Measurements from ENCODE around the gene CSGALNACT2. TPM values are rescaled to one million over a fixed set of nuclear protein-coding genes. Genes with fewer than 3 reads are reported as not detected.

CSGALNACT2 gene
- total and polyA plus RNA-seq, 2 donors (not counting 1 experiment from before 2014, with no cell fraction given), result 10.9 to 24.0 TPM

GRCh38 chr10:43109671-43110249 is 28.5 kb upstream of the CSGALNACT2 start:
- H3K9me3 ChIP-seq (ENCODE audit: control extremely low read depth in 1 of 3, control insufficient read depth in 2 of 3, insufficient read depth in 1 of 3, low read length in 2 of 3), result no peaks in the 10 kb centered on the region
- TF ChIP-seq EZH2 (IDR thresholded peaks at IDR 0.05; ENCODE audit: borderline replicate concordance, insufficient read depth, low read depth, low read length, poor library complexity, severe bottlenecking) (no peak), CTCF (IDR thresholded peaks at IDR 0.05) (no peak)
- no peak overlapping the region for H3K27ac ChIP-seq (ENCODE audit: low read length in 2 of 2)
- peaks cover 12 to 25% of the 10 kb centered on the region in 2 donors for H3K4me1 ChIP-seq (ENCODE audit: control insufficient read depth in 2 of 2, insufficient read depth in 2 of 2, low read length in 2 of 2)
- no peak overlapping the region for H2AFZ ChIP-seq (ENCODE audit: insufficient read depth, low read depth, low read length, poor library complexity, severe bottlenecking)
- WGBS (ENCODE audit: insufficient coverage), result 78% methylated on average over 14 of the region's 20 CpGs
- Mint-ChIP-seq H3K4me1 (peaks cover 15% of the 10 kb centered on the region), H3K9me3 (ENCODE audit: insufficient read depth) (no peaks in the 10 kb centered on the region), H3K27me3 (no peaks in the 10 kb centered on the region), H3K4me3 (no peak overlapping the region), H3K27ac (no peak overlapping the region)
- H3K9ac ChIP-seq (ENCODE audit: low read length), result no peak overlapping the region
- no peak for ATAC-seq (ENCODE audit: low read depth)
- POLR2A ChIA-PET, result no interaction called here
- H4K20me1 ChIP-seq (ENCODE audit: control insufficient read depth, insufficient read depth, low read length, poor library complexity, severe bottlenecking), result no peaks in the 10 kb centered on the region
- intact Hi-C loops (cut with micrococcal nuclease), result loop anchor here (5.0 kb wide), 1 partner anchor 357 kb away; no protein-coding TSS in a partner anchor
- peaks cover 0 to 1% (median 0%) of the 10 kb centered on the region in 4 experiments for H3K27me3 ChIP-seq (replicated peaks in 1 of 4; ENCODE audit: control extremely low read depth in 1 of 4, control insufficient read depth in 3 of 4, insufficient read depth in 4 of 4, low read length in 3 of 4)
- H3K4me3 ChIP-seq (ENCODE audit: control extremely low read depth in 1 of 5, extremely low read depth in 1 of 5, insufficient read depth in 1 of 5, low read depth in 2 of 5, low read length in 4 of 5), result no peak overlapping the region
- no peaks in the 10 kb centered on the region for H3K79me2 ChIP-seq (ENCODE audit: control insufficient read depth, insufficient read depth, low read length)
- CTCF ChIA-PET, result interaction anchor here (0.6 kb wide), 1 partner anchor 328 kb away, joined by 3 read pairs; no protein-coding TSS in a partner anchor
- no peaks in the 10 kb centered on the region for H3K36me3 ChIP-seq (replicated peaks in 1 of 2; ENCODE audit: control extremely low read depth in 1 of 2, control insufficient read depth in 1 of 2, extremely low read depth in 1 of 2, insufficient read depth in 2 of 2, low read length in 1 of 2)
- DNase-seq, result no peak
- H3K4me2 ChIP-seq (replicated peaks; ENCODE audit: low read depth, low read length, poor library complexity, severe bottlenecking), result no peak overlapping the region

- H3K9me3 Mint-ChIP-seq (ENCODE audit: insufficient read depth), result no peaks in the 10 kb centered on the region
- no peak overlapping the region for H3K4me3 Mint-ChIP-seq
- H3K4me3 ChIP-seq (ENCODE audit: control extremely low read depth in 1 of 5, extremely low read depth in 1 of 5, insufficient read depth in 1 of 5, low read depth in 2 of 5, low read length in 4 of 5), result no peak overlapping the region
- 60% methylated on average over 7 of the region's 7 CpGs for WGBS (ENCODE audit: insufficient coverage)
- ChIA-PET POLR2A (no interaction called here), CTCF (interaction anchor here (0.6 kb wide), 1 partner anchor 329 kb away, joined by 3 read pairs; no protein-coding TSS in a partner anchor)
- no peaks in the 10 kb centered on the region for H3K36me3 ChIP-seq (replicated peaks in 1 of 2; ENCODE audit: control extremely low read depth in 1 of 2, control insufficient read depth in 1 of 2, extremely low read depth in 1 of 2, insufficient read depth in 2 of 2, low read length in 1 of 2)
- no peaks in the 10 kb centered on the region for H3K79me2 ChIP-seq (ENCODE audit: control insufficient read depth, insufficient read depth, low read length)
- no peak overlapping the region for H3K27ac ChIP-seq (ENCODE audit: low read length in 2 of 2)
- no peak overlapping the region for H3K9ac ChIP-seq (ENCODE audit: low read length)
- no peaks in the 10 kb centered on the region for H3K27me3 ChIP-seq (replicated peaks in 1 of 4; ENCODE audit: control extremely low read depth in 1 of 4, control insufficient read depth in 3 of 4, insufficient read depth in 4 of 4, low read length in 3 of 4)
- no peak overlapping the region for H2AFZ ChIP-seq (ENCODE audit: insufficient read depth, low read depth, low read length, poor library complexity, severe bottlenecking)
- no peak overlapping the region for H3K4me2 ChIP-seq (replicated peaks; ENCODE audit: low read depth, low read length, poor library complexity, severe bottlenecking)
- ATAC-seq (ENCODE audit: low read depth) (no peak), DNase-seq (no peak)
- TF ChIP-seq CTCF (IDR thresholded peaks at IDR 0.05) (no peak), EZH2 (IDR thresholded peaks at IDR 0.05; ENCODE audit: borderline replicate concordance, insufficient read depth, low read depth, low read length, poor library complexity, severe bottlenecking) (no peak)
- H3K4me1 Mint-ChIP-seq, result peaks cover 10% of the 10 kb centered on the region
- H3K9me3 ChIP-seq (ENCODE audit: control extremely low read depth in 1 of 3, control insufficient read depth in 2 of 3, insufficient read depth in 1 of 3, low read length in 2 of 3), result no peaks in the 10 kb centered on the region
- H4K20me1 ChIP-seq (ENCODE audit: control insufficient read depth, insufficient read depth, low read length, poor library complexity, severe bottlenecking), result no peaks in the 10 kb centered on the region
- H3K4me1 ChIP-seq (ENCODE audit: control insufficient read depth in 2 of 2, insufficient read depth in 2 of 2, low read length in 2 of 2), result peaks cover 10 to 19% of the 10 kb centered on the region in 2 donors
- no peak overlapping the region for H3K27ac Mint-ChIP-seq
- intact Hi-C loops (cut with micrococcal nuclease), result no loop called here
- no peaks in the 10 kb centered on the region for H3K27me3 Mint-ChIP-seq
Measured at GRCh38 chr10:43110338-43111071, 27.7 kb upstream of the CSGALNACT2 start.

Data from B cell (primary cell).